ENCODE data around the gene EID2. TPM values are rescaled to one million over a fixed set of nuclear protein-coding genes. Genes with fewer than 3 reads are reported as not detected.

Gene EID2
- total and polyA plus RNA-seq, 2 of the 8 experiments (the other 6 are each of a cell fraction or from before 2014, with no cell fraction given), result 7.8 to 29.6 TPM

DNA sequence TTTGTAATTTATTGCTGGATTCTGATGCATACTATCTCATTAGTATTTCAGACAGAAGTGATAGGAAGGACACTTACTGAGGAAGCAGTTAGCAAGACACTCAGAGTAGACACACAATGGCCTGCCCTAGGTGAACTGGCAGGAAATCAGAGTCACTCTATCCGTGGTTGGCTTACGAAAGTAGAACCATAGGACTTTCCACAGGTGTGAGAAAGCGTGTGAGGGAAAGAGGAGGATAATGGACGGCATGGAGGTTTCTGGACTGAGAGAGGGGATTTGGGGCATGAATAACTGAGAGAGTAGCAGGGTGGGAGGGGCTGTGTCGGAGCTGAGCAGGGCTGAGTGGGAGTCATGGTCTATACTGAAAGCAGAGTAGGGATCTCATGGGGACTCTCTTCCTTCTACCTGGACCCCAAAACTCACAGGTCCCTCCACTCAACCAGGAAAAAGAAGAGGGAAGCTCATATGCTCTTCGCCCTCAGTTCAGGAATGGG is 18.7 kb upstream of the EID2 start (continued):
- TF ChIP-seq TAF1 (IDR thresholded peaks at IDR 0.05; ENCODE audit: low read depth, low read length) (no peak), ZNF274 (IDR thresholded peaks at IDR 0.05; ENCODE audit: borderline replicate concordance, extremely low read depth, low read length) (no peak), FOSL1 (IDR thresholded peaks at IDR 0.05; ENCODE audit: insufficient read depth, low read depth, low read length) (no peak)
- TF ChIP-seq, protein P1, sequence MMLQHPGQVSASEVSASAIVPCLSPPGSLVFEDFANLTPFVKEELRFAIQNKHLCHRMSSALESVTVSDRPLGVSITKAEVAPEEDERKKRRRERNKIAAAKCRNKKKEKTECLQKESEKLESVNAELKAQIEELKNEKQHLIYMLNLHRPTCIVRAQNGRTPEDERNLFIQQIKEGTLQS (IDR thresholded peaks at IDR 0.05; ENCODE audit: insufficient read depth, low read depth, low read length), result no peak
